ENCODE results near the gene MAD2L1.

MAD2L1 gene

GRCh38 chr4:120057416-120057815, 9.2 kb downstream of the MAD2L1 start:
- DNase-seq (ENCODE audit: low read depth) = no peak

- peak; percentile 41 for DNase-seq (ENCODE audit: low read depth)
These were observed 10.4 kb downstream of the MAD2L1 start for GRCh38 chr4:120056246-120056645.

GRCh38 chr4:120055795-120056194, 10.9 kb downstream of the MAD2L1 start:
- DNase-seq (ENCODE audit: low read depth) = no peak

- no peak for DNase-seq (ENCODE audit: low read depth)
These were observed 11.5 kb downstream of the MAD2L1 start for GRCh38 chr4:120055162-120055561.

GRCh38 chr4:120053911-120054310, 12.7 kb downstream of the MAD2L1 start:
- DNase-seq (ENCODE audit: low read depth) = no peak

- DNase-seq (ENCODE audit: low read depth) = peak; percentile 99
These were observed 13.8 kb downstream of the MAD2L1 start for GRCh38 chr4:120052856-120053255.

GRCh38 chr4:120051253-120051652, 15.4 kb downstream of the MAD2L1 start:
- DNase-seq (ENCODE audit: low read depth) = no peak

- DNase-seq (ENCODE audit: low read depth) = peak; percentile 75
These were observed 16.7 kb downstream of the MAD2L1 start for GRCh38 chr4:120049732-120050494.

GRCh38 chr4:120043828-120044227, 22.8 kb downstream of the MAD2L1 start:
- no peak for DNase-seq (ENCODE audit: low read depth)

GRCh38 chr4:120037411-120037810, 29.2 kb downstream of the MAD2L1 start:
- no peak for DNase-seq (ENCODE audit: low read depth)

- DNase-seq (ENCODE audit: low read depth) = peak; percentile 9
These were observed 31.7 kb downstream of the MAD2L1 start for GRCh38 chr4:120034913-120035312.

GRCh38 chr4:120026853-120027252, 39.8 kb downstream of the MAD2L1 start:
- no peak for DNase-seq (ENCODE audit: low read depth)

GRCh38 chr4:120025516-120025915, 41.1 kb downstream of the MAD2L1 start:
- DNase-seq (ENCODE audit: low read depth) = no peak

- peak; percentile 22 for DNase-seq (ENCODE audit: low read depth)
These were observed 47.9 kb downstream of the MAD2L1 start for GRCh38 chr4:120018786-120019185.

- no peak for DNase-seq (ENCODE audit: low read depth)
These were observed 48.5 kb downstream of the MAD2L1 start for GRCh38 chr4:120017939-120018692.

GRCh38 chr4:120011725-120012124, 54.9 kb downstream of the MAD2L1 start:
- DNase-seq (ENCODE audit: low read depth) = no peak

GRCh38 chr4:120010646-120011045, 56.0 kb downstream of the MAD2L1 start:
- DNase-seq (ENCODE audit: low read depth) = no peak

- peak; percentile 93 for DNase-seq (ENCODE audit: low read depth)
These were observed 56.9 kb downstream of the MAD2L1 start for GRCh38 chr4:120009731-120010130.

- DNase-seq (ENCODE audit: low read depth) = no peak
These were observed 57.7 kb downstream of the MAD2L1 start for GRCh38 chr4:120008957-120009356.

GRCh38 chr4:120007896-120008436, 58.7 kb downstream of the MAD2L1 start:
- DNase-seq (ENCODE audit: low read depth) = no peak

- DNase-seq (ENCODE audit: low read depth) = peak; percentile 96
These were observed 59.3 kb downstream of the MAD2L1 start for GRCh38 chr4:120007191-120007871.
